Fibroblast of skin of scalp (primary cell): ENCODE measurements around the gene DTX3.
"Not testable (repeated sequence)": the region's sequence is repeated elsewhere in the genome, so short reads cannot be mapped to it uniquely, and the experiment has no call there.

Experiments used
- DNase-seq: peaks from one replicate; pipeline ENCODE4 v3.0.0-alpha.2; 2013

DTX3 gene

DNA sequence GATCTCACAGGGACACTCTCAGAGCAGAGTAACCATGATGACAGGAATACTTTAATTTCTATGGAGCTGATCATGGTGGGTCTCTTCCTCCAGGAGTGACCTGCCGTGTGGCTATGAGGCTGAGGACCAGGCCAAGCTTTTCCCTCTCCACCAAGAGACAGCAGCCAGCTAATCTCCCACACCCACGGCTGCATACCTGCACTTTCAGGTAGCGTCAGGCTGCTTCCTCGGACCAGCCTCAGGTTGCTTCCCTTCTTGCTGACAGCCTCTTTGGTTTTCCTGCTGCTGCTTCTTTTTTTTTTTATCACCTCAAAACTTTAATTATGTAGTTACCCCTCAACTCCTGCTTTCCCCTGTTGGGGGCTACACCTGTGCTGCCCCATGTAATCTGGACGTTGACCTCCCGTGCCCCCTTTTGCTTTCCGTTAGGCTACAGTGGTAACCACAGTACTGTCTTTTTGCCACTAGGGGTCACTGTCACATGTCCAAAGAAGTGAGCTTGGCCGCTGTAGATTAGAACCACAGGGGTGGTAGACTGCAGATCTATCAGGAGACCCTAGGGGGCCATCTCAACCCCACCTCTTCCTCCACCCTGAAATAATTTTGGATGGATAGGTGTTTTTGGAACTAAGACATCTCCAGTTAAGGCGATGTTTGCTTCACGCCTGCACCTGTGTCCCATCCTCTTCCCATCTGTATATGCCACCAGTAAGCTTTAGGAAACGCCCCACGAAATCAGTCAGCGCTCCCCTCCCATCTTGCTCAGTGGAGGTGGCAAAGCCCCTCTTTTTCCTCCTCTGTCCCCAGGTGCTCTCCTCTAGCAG, 21.4 kb upstream of the DTX3 start:
- DNase-seq = peak; percentile 83

DNA sequence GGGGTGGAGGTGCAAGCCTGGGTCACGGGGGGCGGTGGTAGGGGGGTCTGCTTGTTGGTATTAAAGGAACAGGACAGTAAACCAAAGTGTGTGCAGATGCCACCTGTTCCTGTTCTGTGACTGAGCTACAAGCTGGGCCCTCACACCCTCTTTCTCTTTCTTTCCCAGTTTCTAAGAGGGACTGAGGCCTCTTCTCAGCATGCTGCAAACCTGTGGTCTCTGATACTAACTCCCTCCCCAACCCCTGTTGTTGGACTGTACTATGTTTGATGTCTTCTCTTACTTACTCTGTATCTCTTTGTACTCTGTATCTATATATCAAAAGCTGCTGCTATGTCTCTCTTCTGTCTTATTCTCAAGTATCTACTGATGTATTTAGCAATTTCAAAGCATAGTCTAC, 20.6 kb upstream of the DTX3 start:
- DNase-seq = no peak

DNA sequence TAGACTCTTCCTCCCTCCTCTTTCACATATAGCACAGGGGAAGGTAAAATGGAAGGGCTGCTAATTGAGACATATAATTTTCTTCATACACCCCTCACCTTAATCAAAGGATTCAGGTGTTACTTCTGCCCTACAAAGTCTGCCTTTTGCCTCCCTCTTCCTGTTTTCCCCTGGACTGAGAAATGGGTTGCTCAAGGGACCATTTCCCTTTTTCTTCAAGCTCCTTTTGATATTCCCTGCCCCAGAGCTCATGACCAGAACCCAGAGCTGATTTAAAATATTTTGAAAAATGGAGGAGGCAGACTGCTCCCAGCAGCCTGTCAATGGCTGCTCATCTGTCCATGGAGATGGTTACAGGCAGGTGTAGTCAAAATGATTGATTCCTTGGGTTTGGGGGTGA, 19.9 kb upstream of the DTX3 start:
- DNase-seq = no peak

- DNase-seq = no peak
Measured at GRCh38 chr12:57585156-57585555, 19.5 kb upstream of the DTX3 start.

DNA sequence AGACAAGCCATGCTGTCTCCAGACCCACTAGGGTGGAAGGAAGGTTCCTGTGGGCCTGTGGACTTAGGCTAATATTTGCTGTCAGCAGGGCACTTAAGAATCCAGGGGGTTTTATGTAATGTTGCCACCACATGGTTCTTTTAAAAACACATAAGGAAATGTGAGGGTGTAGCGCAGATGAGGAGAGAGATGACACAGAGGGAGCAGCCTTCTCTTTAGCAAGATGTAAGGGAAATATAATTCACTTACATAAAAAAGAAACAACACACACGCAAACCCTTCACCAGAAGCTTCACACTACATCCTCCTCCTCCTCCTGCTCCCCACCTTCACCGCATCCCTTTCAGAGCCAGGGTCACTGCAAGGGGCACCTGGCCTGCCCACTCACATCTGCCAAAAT, 18.5 kb upstream of the DTX3 start:
- DNase-seq = no peak

GRCh38 chr12:57586832-57587429, 17.7 kb upstream of the DTX3 start:
- no peak for DNase-seq

GRCh38 chr12:57588951-57589610, 15.5 kb upstream of the DTX3 start:
- DNase-seq = not testable (repeated sequence)

DNA sequence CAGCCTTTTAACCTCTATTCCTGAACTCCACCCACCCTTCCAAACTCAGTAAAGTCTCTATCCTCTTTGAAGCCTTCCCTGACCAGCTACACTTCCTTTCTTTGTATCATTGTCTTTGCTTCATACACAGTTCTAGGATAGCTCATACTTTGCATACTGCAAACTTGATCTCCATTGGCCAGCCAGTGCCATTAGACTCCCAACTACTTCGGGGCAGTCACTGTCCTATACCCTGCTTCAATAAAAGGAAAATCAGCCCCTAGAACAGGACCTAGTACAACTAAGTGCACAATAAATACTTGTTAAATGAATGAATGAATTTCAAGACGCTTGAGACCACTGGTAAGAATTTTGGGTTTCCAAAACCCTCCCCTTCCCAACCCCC, 14.2 kb upstream of the DTX3 start:
- no peak for DNase-seq

DNA sequence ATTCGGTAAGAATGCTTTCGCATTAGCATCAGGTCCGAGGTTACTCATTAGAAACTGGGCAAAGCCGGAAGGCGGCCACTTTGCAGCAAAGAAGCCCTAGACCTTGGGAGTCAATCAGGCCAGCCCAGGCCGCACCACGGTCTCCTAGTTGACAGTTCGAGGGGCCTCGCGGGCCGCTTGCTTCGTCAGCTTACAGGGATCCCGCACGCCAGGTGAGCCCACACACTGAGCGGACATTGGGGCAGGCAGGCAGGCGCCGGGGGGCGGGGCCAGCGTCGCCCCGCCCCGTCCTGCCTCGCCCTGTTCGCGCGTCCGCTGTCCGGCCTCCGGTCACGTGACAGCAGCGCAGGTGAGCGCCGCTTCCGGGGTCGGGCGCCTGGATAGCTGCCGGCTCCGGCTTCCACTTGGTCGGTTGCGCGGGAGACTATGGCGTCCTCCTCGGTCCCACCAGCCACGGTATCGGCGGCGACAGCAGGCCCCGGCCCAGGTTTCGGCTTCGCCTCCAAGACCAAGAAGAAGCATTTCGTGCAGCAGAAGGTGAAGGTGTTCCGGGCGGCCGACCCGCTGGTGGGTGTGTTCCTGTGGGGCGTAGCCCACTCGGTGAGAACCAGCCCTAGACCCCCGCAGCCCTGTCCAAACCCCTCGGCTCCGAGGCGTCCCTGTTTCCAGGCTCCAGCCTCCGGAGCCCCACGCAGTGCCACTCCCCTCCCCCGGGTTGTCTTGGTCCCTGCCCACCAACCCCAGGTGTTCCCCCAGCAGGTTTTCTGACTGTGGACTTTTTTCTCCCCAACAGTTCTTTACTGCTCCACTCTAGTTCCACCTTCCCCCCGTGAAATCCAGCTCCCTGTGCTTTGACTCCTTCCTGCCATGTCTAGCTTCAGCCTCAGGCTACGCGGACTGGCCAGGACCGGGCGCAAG, 13.5 kb upstream of the DTX3 start, which contains the start of gene PIP4K2C:
TSS of gene PIP4K2C (plus strand) at position 329 of the 918 bp plus-strand sequence. CDS start at position 427, 98 bp downstream.
- peak; percentile 31 for DNase-seq

- no peak for DNase-seq
Measured at GRCh38 chr12:57591782-57592325, 12.8 kb upstream of the DTX3 start.

DNA sequence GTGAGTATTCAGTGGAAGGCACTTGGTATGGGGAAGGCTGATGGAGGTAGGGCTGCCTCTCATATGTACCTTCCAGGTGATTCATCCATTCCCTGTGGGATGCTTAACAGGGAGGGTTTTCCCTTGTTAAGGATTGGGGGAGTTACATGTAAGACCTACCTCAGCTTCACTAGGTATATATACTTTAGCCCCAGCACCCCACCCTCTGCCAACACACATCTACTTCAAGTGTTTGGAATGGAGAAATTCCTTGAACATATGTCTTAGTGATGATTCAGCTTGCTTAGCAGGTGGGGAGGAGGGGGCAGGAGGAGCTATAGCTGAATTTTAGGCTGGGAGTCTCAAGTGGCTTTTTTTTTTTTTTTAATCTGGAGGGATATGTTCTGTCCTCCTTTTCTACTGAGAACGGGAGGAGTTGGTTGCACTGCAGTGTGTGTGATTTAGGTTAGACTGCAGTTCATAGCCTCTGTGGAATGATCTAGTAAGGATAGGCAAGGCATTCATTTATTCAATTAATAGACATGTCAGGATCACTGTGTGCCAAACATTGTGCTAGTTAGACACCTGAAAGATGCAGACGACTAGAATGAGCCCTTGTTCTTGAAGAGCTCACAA, 12.0 kb upstream of the DTX3 start:
- DNase-seq = peak; percentile 16

DNA sequence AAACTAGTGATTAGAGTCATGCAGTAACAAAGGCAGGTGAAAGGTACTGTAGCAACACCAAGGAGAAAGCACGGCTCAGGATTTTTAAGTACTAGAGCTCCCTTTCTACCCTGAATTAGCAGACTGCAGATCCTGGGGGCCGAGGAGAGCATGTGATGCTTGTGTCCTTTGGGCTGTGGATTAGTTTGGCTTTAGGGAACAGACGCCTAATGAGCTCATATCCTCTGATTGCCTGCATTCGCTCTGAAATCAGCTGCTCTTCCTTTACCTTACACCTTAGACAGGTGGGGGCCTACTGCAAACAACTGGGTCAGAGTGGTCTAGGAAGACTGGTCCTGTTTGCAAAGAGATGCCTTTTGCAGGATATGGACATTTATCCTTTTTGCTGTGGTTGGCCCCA, 11.4 kb upstream of the DTX3 start:
- no peak for DNase-seq

DNA sequence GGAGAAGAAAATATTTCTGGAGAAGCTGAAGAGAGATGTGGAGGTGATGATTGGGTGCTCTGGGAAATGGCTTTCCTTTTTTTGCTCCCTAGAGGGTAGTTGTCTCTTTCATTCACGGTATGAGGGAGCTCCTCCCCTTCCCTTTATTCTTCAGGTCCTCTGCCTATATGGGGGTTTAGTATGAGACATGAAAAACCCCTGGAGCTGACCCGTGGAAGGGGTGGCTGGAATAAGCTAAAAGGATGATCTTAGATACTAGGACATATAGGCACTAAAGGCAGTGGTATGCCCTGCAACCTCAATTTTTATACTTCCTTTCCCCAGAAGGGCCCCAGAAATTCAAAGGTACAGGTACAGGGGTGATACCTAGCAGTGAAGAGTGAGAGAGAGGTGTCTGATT, 4.2 kb upstream of the DTX3 start:
- no peak for DNase-seq

DNA sequence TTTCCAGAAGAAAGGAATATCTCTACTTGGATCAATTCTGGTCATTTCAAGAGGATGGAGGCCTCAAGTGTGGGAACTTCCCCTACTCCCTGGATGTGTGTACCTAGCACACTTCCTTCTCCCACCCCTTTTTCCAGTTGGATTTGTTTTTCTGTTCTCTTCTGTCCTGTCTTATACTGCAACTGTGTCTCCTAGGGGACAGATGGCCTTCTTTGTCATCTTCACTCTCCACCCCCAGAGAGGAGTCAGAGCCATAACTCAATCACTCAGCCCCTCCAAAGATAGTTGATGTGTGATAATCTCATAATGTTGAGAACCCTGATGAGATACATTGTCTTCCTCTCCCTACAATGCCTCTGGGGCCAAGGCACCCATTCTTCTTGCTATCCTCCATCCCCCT, 2.1 kb upstream of the DTX3 start:
- DNase-seq = no peak

DNA sequence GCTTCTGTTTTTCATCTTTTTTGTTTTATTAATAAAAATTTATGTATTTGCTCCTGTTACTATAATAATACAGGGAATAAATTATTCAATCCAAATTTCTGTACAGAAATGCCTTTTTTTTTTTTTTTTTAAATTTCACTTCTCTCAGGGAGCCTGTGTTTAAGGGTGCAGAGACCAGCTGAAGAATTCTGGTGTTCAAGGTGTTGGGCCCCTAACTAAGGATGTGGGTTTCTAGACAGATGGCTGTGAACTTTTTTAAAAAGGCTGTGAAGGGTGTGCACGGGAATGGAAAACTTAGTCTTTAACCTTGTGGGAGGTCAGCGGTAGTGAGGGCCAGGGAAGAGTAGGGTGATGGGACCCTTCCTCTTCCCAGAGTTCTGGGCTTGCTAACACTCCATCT, 1.3 kb upstream of the DTX3 start:
- DNase-seq = no peak

- peak; percentile 31 for DNase-seq
Measured at GRCh38 chr12:57603815-57604453, 690 bp upstream of the DTX3 start.

- DNase-seq = peak; percentile 25
Measured at GRCh38 chr12:57604992-57605810, 577 bp downstream of the DTX3 start.

GRCh38 chr12:57605811-57606311, 1.2 kb downstream of the DTX3 start:
- no peak for DNase-seq

DNA sequence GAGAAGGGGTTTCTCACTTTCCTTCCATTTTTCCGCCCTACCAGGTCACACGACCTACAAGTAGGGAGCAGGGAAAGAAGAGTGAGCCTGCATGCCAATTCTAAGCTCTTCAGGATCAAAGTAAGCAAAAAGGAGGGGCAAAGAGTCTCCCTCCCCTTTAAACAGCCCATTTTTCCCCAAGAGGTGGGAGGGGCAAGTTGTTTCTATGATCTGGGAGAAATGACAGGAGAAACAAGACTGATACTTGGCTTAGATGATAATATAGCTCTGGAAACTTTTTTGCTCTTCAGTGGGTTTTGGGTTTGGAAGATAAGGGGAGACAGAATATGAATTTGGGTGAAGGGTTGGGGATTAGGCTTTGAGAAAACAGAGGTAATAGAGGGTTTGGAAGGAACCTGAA, 1.8 kb downstream of the DTX3 start:
- DNase-seq = no peak

DNA sequence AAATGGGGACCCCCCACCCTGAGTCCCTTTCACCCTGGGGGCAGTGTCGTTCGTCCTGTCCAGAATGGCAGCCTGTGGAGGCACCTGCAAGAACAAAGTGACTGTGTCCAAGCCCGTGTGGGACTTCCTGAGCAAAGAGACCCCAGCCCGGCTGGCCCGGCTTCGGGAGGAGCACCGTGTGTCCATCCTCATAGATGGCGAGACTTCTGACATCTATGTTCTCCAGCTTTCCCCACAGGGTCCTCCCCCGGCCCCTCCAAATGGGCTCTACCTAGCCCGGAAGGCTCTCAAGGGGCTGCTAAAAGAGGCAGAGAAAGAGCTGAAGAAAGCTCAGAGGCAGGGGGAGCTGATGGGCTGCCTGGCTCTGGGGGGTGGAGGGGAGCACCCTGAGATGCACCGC, 2.2 kb downstream of the DTX3 start:
- no peak for DNase-seq
